ENCODE measurements around the gene ENDOU.
"Not testable (repeated sequence)": the region's sequence is repeated elsewhere in the genome, so short reads cannot be mapped to it uniquely, and the experiment has no call there.

The ENDOU gene

DNA sequence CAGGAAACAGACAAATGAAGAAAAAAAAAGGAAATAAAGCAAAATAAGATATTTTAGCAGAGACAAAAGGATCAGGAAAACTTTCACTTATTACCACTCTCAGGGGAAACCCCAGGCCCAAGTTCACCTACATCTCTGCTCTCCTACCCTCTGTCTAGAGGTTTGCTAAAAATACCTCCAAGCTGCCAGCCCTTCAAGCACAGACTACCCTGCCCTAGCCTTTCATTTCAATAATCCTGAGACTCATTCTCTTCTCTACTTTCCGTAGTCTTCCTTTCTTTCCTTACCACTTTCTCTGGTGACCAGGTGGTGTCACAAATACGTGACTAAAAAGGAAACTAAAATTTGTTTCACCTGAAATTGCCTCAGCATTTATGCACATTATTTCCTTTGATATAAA, 53.2 kb downstream of the ENDOU start:
- no peaks in the 10 kb centered on the region for H3K9me3 ChIP-seq (ENCODE audit: control insufficient read depth, insufficient read depth, low read length)
- no peaks in the 10 kb centered on the region for H3K36me3 ChIP-seq (ENCODE audit: insufficient read depth, low read length)
- H3K9ac ChIP-seq (ENCODE audit: low read depth, low read length): no peak overlapping the region
- H3K4me1 ChIP-seq (ENCODE audit: insufficient read depth, low read length): no peaks in the 10 kb centered on the region

DNA sequence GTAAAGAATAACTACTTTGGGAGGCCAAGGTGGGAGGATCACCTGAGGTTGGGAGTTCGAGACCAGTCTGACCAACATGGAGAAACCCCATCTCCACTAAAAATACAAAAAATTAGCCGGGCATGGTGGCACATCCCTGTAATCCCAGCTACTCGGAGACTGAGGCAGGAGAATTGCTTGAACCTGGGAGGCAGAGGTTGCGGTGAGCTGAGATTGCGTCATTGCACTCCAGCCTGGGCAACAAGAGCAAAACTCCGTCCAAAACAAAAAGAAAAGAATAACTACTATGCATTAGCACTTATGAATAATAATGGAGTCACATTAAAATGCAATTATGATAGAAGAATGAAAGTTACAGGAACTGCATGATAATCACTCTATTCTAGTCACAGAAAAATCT, 57.4 kb downstream of the ENDOU start:
- H3K4me1 ChIP-seq (ENCODE audit: insufficient read depth, low read length); H3K9ac ChIP-seq (ENCODE audit: low read depth, low read length); H3K36me3 ChIP-seq (ENCODE audit: insufficient read depth, low read length); H3K9me3 ChIP-seq (ENCODE audit: control insufficient read depth, insufficient read depth, low read length): not testable (repeated sequence)
